ENCODE measurements around the gene ATP8B1. TPM values are rescaled to one million over a fixed set of nuclear protein-coding genes. Genes with fewer than 3 reads are reported as not detected.

The ATP8B1 gene
- total and polyA plus RNA-seq, 2 experiments from 2014 or later = 1.7 to 3.0 TPM

- H3K27me3 Mint-ChIP-seq (ENCODE audit: insufficient read depth, low read depth, poor library complexity) = peaks cover 7% of the 10 kb centered on the region
- Histone ChIP-seq H3K4me1 (ENCODE audit: insufficient read depth) (no peaks in the 10 kb centered on the region), H3F3A (replicated peaks; ENCODE audit: low read depth) (no peaks in the 10 kb centered on the region), H3K9me2 (ENCODE audit: insufficient read depth) (no peaks in the 10 kb centered on the region), H3K36me3 (ENCODE audit: insufficient read depth) (no peaks in the 10 kb centered on the region), H3K27me3 (ENCODE audit: insufficient read depth) (no peaks in the 10 kb centered on the region), H3K27ac (ENCODE audit: low read depth) (no peak overlapping the region), H2AFZ (no peak overlapping the region), H3K4me2 (no peak overlapping the region), H3K4me3 (no peak overlapping the region), H3K79me2 (replicated peaks; ENCODE audit: insufficient read depth) (no peaks in the 10 kb centered on the region; the same call in 1 of the 2 replicates), H4K20me1 (replicated peaks; ENCODE audit: insufficient read depth) (no peaks in the 10 kb centered on the region)
- no peak overlapping the region for H3K4me3 Mint-ChIP-seq
- ATAC-seq = no peak
- peaks cover 12% of the 10 kb centered on the region for H3K9me3 Mint-ChIP-seq
- no peak for DNase-seq (ENCODE audit: low spot score)
- H3K36me3 Mint-ChIP-seq (ENCODE audit: low read depth) = peaks cover 34% of the 10 kb centered on the region
- no peak for TF ChIP-seq ZNF114 (CRISPR knock-in tag; IDR thresholded peaks at IDR 0.05)
- TF ChIP-seq POLR2AphosphoS5 (IDR thresholded peaks at IDR 0.05; ENCODE audit: low read depth) = no peak
- TF ChIP-seq CREB1 (CRISPR knock-in tag; IDR thresholded peaks at IDR 0.05; ENCODE audit: low read depth) = no peak
- TF ChIP-seq CTCF (conservative IDR thresholded peaks at IDR 0.05; ENCODE audit: low read depth in 2 of 2) = no peak
- TF ChIP-seq ZNF462 (CRISPR knock-in tag; IDR thresholded peaks at IDR 0.05) = no peak
- no peak for TF ChIP-seq ETS1 (IDR thresholded peaks at IDR 0.05)
- TF ChIP-seq REST (IDR thresholded peaks at IDR 0.05; ENCODE audit: unreplicated experiment) = no peak
- no peak for TF ChIP-seq EZH2 (IDR thresholded peaks at IDR 0.05; ENCODE audit: low read depth, unreplicated experiment)
- no peak for TF ChIP-seq ZNF331 (CRISPR knock-in tag; IDR thresholded peaks at IDR 0.05; ENCODE audit: low read depth)
- TF ChIP-seq JUNB (IDR thresholded peaks at IDR 0.05; ENCODE audit: unreplicated experiment) = no peak
- H3K4me1 Mint-ChIP-seq = no peaks in the 10 kb centered on the region
- H3K27ac Mint-ChIP-seq = no peak overlapping the region
These were observed 145.6 kb downstream of the ATP8B1 start for GRCh38 chr18:57657542-57657941.
